CMK (cell line): ENCODE measurements around the gene NMT2.

Experiments
- DNase-seq: peaks from one replicate; pipeline ENCODE4 v3.0.0-alpha.2; 2010; ENCODE audit warnings: low read depth

NMT2 gene

DNA sequence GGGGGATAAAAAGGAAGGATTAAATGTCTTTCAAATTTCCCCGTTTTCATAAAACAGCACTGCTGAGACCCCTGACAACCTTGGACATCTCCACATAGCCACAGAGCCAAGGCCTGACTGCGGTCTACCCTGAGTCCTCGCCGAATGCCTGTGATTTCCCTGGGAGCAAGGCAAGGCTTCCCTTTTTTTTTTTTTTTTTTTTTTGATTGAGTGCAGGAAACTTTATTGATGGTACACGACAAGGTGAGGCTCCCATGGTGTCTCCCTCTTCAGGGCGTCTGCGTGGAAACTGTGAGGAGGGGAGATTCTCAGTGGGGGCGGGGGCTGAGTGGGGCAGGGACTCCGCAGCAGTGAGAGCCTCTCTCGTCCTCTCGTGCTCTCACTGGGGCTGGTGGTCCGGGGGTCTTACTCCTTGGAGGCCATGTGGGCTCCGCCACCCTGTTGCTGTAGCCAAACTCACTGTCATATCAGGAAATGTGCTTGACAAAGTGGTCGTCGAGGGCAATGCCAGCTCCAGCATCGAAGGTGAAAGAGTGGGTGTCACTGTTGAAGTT lies 75.6 kb downstream of the NMT2 start:
- DNase-seq = no peak

GRCh38 chr10:15091418-15091817 lies 77.1 kb downstream of the NMT2 start:
- DNase-seq = no peak

DNA sequence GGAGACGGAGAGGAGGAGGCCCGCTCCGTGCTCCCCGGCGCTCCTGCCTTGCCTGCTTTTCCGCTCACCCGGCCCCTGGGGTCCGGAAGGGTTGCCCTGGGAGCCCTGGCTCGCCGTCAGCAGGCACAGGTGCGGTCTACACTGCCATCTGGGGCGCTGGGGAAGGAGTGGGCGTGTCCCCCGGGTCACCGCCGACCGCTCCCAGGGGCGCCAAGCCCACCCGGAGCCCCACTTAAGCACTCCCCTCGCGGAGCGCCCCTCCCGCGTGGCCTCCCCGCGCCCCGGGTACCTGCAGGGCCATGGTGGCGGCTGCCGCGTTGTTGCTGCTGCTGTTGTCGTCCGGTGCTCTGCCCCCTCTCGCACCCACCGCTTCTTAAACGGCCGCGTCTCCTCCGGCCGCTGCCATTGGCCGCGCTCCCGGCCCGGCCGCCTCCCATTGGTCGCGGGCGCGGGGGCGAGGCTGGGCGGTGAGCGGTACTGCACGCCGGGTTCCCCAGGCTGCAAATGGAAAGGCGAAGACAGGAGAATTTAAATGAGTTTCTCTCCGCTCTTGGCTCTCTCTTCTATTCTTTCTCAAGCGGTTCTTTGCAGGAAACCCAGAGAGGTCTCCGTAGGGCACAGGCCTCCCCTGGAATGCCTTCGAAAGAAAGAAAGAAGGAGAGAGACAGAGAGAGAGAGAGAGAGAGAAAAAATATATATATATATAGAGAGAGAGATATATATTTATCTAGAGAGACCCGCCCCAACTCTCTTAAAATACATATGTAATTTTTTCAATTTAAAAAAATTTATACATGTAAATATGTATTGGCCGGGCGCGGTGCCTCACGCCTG lies 79.8 kb downstream of the NMT2 start, which contains the start of gene ACBD7:
ACBD7 (minus strand) TSS at position 349 of the 834 bp plus-strand sequence; CDS start at position 301, 48 bp downstream.
- DNase-seq = no peak

DNA sequence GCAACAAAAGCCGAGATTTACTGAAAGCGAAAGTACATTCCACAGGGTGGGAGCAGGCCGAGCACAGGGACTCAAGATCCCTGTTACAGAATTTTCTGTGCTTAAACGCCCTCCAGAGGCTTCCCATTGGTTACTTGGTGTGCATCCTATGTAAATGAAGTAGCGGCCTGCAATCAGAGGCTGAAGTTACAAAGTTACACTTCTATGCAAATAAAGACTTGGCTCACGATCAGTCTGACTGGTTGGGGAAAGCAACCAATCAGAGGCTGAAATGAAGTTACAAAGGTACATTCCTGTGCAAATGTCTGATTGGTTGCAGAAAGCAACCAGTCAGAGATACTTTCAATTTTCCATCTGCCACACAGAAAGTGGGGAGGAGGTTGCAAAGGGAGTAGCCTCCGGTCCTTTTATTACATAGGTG lies 84.0 kb downstream of the NMT2 start:
- DNase-seq = no peak

- DNase-seq = no peak
Measured at GRCh38 chr10:15083674-15084501, 84.6 kb downstream of the NMT2 start.

GRCh38 chr10:15075421-15075820 lies 93.1 kb downstream of the NMT2 start:
- DNase-seq = no peak

DNA sequence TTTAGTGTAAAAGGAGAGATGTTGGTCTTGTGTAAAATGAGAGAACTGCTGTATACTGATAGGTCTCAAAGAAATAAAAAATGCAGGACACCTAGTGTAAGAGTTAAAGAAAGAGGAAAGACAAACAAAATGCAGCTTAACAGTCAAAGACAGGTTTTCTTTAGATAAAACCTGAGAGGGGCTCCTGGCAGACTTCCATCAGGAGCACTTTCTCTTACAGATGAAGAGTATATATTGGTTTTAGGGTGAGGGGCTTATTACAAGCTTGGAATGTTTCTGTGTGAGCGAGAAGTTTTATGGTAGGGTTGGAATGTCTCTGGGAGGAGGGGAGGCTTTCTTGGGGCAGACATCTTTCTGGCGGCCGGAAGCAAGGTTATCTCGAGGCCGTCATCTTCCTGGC lies 96.1 kb downstream of the NMT2 start:
- no peak for DNase-seq

DNA sequence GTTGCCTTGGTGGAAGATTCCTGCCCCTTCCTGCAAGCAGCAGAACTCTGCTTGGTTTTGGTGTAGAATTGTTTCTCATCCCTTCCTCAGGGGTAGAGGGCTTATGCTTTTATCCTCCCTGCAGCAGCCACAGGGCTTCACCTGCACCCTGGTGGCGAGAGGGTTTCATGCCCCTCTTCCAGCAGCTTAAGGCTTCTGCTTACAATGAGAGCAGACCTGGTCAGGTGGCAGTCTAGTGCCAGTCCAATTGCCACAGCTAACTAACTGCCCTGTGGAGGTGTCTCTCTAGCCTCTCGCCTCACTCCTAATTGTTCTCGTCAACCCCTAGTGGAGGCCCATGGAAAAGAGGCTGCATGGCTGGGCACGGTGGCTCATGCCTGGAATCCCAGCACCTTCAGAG lies 99.3 kb downstream of the NMT2 start:
- no peak for DNase-seq

DNA sequence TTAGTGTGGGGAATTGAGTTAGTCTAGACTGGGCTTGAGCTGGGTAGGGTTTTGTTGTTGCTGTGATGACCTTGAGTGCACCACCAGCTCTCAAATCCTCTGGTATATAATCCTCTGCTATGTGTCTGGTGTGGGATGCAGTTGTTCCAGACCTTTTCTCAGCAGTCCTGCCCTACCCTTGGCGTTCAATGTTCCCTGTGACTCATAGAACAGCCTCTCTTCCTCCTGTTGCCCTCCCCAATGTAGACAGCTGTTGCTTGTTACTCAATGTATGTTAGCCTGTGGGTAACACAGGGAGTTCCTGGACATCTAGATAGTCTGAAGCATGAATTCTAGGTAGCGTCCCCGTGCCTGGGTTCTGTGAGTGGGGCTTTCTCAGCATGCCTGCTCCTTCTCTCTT lies 99.7 kb downstream of the NMT2 start:
- no peak for DNase-seq

GRCh38 chr10:15067154-15067553 lies 101.3 kb downstream of the NMT2 start:
- no peak for DNase-seq

GRCh38 chr10:15060638-15061037 lies 107.9 kb downstream of the NMT2 start:
- DNase-seq = no peak

DNA sequence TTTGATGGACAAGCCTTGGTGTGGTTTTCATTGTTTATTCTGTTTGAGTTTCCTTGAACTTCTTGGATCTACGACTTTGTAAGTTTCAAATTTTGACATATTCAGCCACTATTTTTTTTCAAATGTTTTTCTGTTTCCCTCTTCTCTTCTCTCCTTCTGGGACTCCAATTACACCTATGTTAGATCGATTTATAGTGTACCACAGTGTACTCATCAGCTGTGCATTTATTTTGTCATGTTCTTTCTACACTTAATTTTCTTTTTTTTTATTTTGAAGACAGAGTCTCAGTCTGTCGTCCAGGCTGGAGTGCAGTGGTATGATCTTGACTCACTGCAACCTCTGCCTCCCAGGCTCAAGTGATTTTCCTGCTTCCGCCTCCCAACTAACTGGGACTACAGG lies 108.6 kb downstream of the NMT2 start:
- no peak for DNase-seq

- DNase-seq = no peak
Measured at GRCh38 chr10:15058689-15059088, 109.8 kb downstream of the NMT2 start.
